Colonic mucosa (tissue), 4 donors: Measurements from ENCODE around the gene ZNF580. TPM values are rescaled to one million over a fixed set of nuclear protein-coding genes. Genes with fewer than 3 reads are reported as not detected.
A peak's percentile ranks its signal among the peaks of the same experiment; 100 is the strongest.

ENCODE experiments used
- DNase-seq: peaks from one replicate; pipeline ENCODE4 v3.0.0-alpha.2; 2020
- H3K27ac ChIP-seq: fragments of 200-600 bp; one replicate; pipeline ENCODE4 v1.8.0; 2021
- H3K27me3 ChIP-seq: fragments of 200-600 bp; one replicate; pipeline ENCODE4 v1.8.0; 2021
- H3K36me3 ChIP-seq: fragments of 200-600 bp; one replicate; pipeline ENCODE4 v1.8.0; 2021
- H3K4me1 ChIP-seq: fragments of 200-600 bp; one replicate; pipeline ENCODE4 v1.8.0; 2021; ENCODE audit warnings: mild to moderate bottlenecking
- H3K4me3 ChIP-seq: fragments of 200-600 bp; one replicate; pipeline ENCODE4 v1.8.0; 2021
- H3K9ac ChIP-seq, 2 donors: one replicate each; pipeline ENCODE4 v1.7.0; 2013; ENCODE audit warnings: control low read depth in 2 of 2, low read depth in 2 of 2, low read length in 2 of 2
- H3K9me3 ChIP-seq: fragments of 200-600 bp; one replicate; pipeline ENCODE4 v1.8.0; 2021
- CTCF ChIP-seq: fragments of 200-600 bp; IDR thresholded peaks from one replicate; pipeline ENCODE4 v1.8.0; 2022; ENCODE audit warnings: antibody characterized with exemption, mild to moderate bottlenecking
- intact Hi-C: fragments of 100-400 bp; cut with DNase I; formaldehyde crosslinking; loops from one replicate; pipeline ENCODE4 v1.14.1; 2022
- total RNA-seq, 2 donors: library from RNA; stranded (reverse); fragmentation: NEBNext Ultra II Directional in 1 of 2; extraction: Animal tissue kit (Norgen Biotek cat#: 25700) in 1 of 2; gene quantifications; one replicate each; pipeline ENCODE4 v1.2.1, GENCODE V29; 2021
- donor health status: healthy.
- donor health status: DM: no; HTN: no; CAD: no.
- donor health status: DM: no; HTN: no; CAD: no.

The ZNF580 gene
- total RNA-seq: 10 to 100 TPM; 18.0 to 28.6 TPM

GRCh38 chr19:55640577-55641425 is at the start of gene ZNF580:
ZNF580 (plus strand) TSS chr19:55641002; CDS start chr19:55642509, 1,507 bp downstream.
- Histone ChIP-seq H3K4me3 (peak within 1 kb of the TSS; percentile 81), H3K9me3 (no peaks in the 10 kb centered on the region), H3K27ac (peak within 1 kb of the TSS; percentile 82), H3K4me1 (peaks cover 37% of the 10 kb centered on the region), H3K36me3 (no peaks in the 10 kb centered on the region), H3K27me3 (no peaks in the 10 kb centered on the region), H3K9ac (peak within 1 kb of the TSS; percentile 66 to 86)
- peak; percentile 58 for DNase-seq
- intact Hi-C loops: no loop called here
- TF ChIP-seq CTCF: no peak

DNA sequence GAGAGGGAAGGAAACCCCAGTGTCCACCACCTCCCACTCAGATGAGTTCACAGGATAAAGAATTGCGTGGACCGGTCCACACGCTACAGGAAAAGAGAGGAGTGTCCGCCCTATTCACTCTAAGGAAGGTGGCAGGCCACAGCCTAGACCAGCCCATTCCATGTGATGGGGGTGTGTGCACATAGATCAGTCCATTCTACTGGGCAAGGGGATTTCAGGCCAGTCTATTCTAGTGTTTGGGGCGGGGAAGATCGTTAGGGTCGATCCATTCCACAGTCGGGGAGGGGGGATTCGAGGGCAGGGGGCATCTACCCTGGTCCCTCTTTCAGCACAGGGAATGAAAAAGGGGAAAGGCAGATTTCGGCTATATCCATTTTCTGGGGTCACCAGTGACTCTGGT is 49.2 kb upstream of the ZNF580 start:
- Histone ChIP-seq H3K36me3 (no peaks in the 10 kb centered on the region), H3K9ac (no peak overlapping the region), H3K9me3 (no peaks in the 10 kb centered on the region), H3K27me3 (no peaks in the 10 kb centered on the region), H3K4me3 (no peak overlapping the region), H3K4me1 (peaks cover 3% of the 10 kb centered on the region), H3K27ac (no peak overlapping the region)
- intact Hi-C loops: no loop called here
- no peak for TF ChIP-seq CTCF
- no peak for DNase-seq

DNA sequence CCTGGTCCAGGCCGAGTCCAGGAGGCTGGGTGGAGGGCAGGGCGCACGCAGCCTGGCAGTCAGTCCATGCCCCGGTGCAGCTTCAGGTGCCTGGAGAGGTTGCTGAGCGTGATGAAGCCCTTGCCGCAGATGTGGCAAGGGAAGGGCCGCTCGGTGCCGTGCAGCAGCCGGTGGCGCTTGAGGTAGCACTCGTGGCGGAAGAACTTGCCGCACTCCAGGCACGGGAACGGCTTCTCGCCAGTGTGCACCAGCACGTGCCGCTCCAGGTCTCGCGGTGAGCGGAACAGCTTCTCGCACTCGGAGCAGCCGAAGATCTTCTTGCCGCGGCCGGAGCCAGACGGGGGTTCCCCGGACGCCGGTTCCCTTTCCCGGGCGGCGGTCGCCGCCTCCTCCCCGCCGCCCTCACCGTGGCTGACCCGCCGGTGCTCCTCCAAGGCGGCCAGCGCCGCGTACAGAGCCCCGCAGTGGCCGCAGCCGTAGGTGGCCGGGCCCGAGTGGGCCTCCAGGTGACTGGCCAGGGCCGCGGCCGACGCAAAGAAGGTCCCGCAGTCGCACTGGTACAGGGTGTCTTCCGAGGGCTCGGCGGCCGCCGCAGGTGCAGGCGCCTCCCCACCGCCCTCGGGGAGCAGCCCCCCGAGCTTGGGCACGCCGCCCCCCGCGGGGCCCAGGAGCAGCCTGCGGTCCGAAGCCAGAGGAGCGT is 48.3 kb upstream of the ZNF580 start:
- H3K27me3 ChIP-seq: no peaks in the 10 kb centered on the region
- TF ChIP-seq CTCF: no peak
- no peaks in the 10 kb centered on the region for H3K4me1 ChIP-seq
- no peak overlapping the region for H3K4me3 ChIP-seq
- intact Hi-C loops: no loop called here
- no peak overlapping the region for H3K9ac ChIP-seq
- no peak for DNase-seq
- H3K36me3 ChIP-seq: no peaks in the 10 kb centered on the region
- no peaks in the 10 kb centered on the region for H3K9me3 ChIP-seq
- no peak overlapping the region for H3K27ac ChIP-seq

- H3K36me3 ChIP-seq: no peaks in the 10 kb centered on the region
Observed at GRCh38 chr19:55593096-55593772, 47.6 kb upstream of the ZNF580 start.

More at GRCh38 chr19:55593096-55593772, 47.6 kb upstream of the ZNF580 start:
- Histone ChIP-seq H3K4me1 (no peaks in the 10 kb centered on the region), H3K27ac (no peak overlapping the region), H3K27me3 (no peaks in the 10 kb centered on the region), H3K9me3 (no peaks in the 10 kb centered on the region), H3K4me3 (no peak overlapping the region), H3K9ac (no peak overlapping the region)
- TF ChIP-seq CTCF: no peak
- intact Hi-C loops: no loop called here
- DNase-seq: no peak
